Mammary epithelial cell (primary cell): Measurements from ENCODE around the gene UMAD1.

ENCODE experiments used
- EZH2 ChIP-seq: IDR thresholded peaks from 2 replicates; pipeline ENCODE4 v1.6.1; 2012; ENCODE audit warnings: low read length, inconsistent platforms, borderline replicate concordance
- TF ChIP-seq, protein P1 (sequence below), 2 donors: IDR thresholded peaks in 1 of 2; conservative IDR thresholded peaks in 1 of 2; 2 replicates each; pipeline ENCODE4 v1.5.1; 2011 to 2012; ENCODE audit warnings: inconsistent platforms in 2 of 2, low read length in 2 of 2, mild to moderate bottlenecking in 2 of 2, control low read depth in 1 of 2, low read depth in 1 of 2; ENCODE audit not compliant: insufficient read depth in 1 of 2; ENCODE audit errors: extremely low read depth in 1 of 2

- TF ChIP-seq, protein P1, sequence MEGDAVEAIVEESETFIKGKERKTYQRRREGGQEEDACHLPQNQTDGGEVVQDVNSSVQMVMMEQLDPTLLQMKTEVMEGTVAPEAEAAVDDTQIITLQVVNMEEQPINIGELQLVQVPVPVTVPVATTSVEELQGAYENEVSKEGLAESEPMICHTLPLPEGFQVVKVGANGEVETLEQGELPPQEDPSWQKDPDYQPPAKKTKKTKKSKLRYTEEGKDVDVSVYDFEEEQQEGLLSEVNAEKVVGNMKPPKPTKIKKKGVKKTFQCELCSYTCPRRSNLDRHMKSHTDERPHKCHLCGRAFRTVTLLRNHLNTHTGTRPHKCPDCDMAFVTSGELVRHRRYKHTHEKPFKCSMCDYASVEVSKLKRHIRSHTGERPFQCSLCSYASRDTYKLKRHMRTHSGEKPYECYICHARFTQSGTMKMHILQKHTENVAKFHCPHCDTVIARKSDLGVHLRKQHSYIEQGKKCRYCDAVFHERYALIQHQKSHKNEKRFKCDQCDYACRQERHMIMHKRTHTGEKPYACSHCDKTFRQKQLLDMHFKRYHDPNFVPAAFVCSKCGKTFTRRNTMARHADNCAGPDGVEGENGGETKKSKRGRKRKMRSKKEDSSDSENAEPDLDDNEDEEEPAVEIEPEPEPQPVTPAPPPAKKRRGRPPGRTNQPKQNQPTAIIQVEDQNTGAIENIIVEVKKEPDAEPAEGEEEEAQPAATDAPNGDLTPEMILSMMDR (conservative IDR thresholded peaks at IDR 0.05 in 1 of 2, IDR thresholded peaks at IDR 0.05 in 1 of 2; ENCODE audit: extremely low read depth in 1 of 2, insufficient read depth in 1 of 2, low read depth in 1 of 2, low read length in 2 of 2): peak; percentile 60 to 61
- no peak for TF ChIP-seq EZH2
These were observed 40.8 kb downstream of the UMAD1 start for GRCh38 chr7:7681191-7681935.
